GM19328 (cell line): ENCODE measurements around the gene OOSP4B.
"Not testable (repeated sequence)": the region's sequence is repeated elsewhere in the genome, so short reads cannot be mapped to it uniquely, and the experiment has no call there.

Source experiments
- ATAC-seq: cut with Tn5 transposase; IDR thresholded peaks from one replicate; pipeline ENCODE4 v1.9.1; 2021; ENCODE audit warnings: mild to moderate bottlenecking, moderate library complexity; ENCODE audit not compliant: unreplicated experiment

OOSP4B gene

DNA sequence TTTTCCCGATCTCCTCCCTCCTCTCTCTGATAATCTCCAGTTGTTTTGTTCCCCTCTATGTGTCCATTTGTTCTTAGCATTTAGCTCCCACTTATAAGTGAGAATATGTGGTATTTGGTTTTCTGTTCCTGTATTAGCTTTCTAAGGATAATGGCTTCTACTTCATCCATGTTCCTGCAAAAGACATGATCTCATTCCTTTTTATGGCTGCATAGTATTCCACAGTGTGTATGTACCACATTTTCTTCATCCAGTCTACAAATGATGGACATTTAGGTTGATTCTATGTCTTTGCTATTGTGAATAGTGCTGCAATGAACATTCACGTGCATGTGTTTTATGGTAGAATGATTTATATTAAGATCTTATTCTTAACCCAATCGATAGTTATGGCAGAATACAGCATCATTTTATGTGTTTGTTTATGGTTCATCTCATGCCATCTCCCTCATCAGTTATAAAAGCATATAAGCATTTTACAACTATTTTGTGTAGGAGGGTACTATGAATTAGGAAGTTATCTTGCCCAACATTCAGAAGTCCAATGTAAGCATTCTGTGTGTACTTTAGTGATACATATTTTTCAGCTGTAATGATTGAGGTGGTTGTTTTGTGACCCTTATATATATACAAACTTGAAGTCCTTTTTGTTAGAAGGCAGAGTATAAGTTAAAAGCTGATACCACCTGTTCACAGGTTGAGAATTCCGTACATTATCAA, 42.7 kb downstream of the OOSP4B start:
- ATAC-seq, result no peak

DNA sequence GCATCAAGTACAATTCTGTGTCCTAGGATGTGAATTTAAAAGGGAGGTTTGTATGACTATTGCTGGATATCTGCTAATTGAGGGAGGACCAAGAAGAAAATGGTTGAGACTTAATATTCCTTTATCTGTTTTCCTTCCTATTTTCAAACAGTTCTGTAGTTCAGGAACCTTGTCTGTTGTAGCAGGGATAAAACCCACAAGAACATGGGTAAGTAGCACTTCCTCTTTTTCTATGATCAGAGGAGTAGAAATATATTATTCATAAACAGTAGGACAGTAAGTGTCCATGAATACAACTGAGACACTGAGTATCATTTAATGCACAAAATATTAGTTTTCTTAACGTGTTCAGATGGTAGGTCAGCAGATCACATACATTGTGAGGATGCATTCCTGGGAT, 47.1 kb downstream of the OOSP4B start:
- ATAC-seq, result no peak

DNA sequence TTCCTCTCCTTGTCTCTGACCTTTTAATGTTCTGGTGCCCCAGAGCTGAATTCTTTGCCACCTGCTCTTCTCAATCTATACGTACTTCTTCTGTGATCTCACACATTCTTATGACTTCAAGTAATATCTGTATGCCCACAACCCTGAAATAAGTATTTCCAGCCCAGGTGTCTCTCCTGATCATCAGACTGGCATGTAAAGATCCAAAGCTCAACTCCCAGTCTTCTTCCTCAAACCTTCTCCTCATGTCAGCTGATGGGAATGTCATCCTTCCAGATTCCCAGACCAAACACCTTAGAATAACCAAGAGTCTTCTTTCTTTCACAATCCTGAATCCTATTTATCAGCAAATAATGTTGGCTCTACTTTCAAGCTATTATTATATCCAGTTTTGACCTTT, 48.8 kb downstream of the OOSP4B start:
- ATAC-seq, result no peak

DNA sequence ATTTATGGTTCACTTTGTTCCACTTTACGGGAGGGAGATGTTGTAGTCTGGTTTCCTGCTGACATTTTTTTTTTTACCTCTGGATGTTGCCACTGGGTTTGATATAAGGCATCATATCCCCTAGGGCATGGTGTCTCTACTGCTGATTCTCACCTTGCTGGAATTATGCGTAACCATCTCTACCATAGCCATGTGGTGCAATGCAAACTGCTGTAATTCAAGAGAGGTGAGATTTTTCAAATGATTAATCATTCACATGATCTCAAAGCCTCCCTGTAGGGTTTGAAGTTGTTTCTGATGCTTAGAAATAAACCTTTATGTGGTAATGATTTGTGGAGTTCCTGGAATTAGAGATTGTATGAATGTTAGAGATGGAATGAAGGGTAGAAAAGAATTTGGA, 52.5 kb downstream of the OOSP4B start:
- no peak for ATAC-seq

DNA sequence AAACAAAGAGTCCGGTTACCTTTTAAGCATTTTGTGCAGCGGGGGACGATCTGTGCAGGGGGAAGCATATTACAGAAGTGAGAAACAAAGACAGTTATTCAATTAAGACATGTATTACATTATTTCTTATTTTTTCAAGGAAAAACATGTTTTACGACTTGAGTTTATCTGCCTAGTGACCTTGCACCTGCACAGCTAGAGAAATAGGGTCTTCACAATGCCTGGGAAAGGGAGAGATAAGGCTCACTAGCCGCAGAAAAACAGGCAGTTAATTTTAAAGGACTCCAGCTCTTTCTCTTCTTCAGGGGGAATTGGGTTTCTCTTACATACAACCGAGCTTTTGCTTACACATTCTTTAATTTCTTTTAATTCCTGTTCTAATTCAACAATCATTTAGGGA, 54.7 kb downstream of the OOSP4B start:
- ATAC-seq, result not testable (repeated sequence)

DNA sequence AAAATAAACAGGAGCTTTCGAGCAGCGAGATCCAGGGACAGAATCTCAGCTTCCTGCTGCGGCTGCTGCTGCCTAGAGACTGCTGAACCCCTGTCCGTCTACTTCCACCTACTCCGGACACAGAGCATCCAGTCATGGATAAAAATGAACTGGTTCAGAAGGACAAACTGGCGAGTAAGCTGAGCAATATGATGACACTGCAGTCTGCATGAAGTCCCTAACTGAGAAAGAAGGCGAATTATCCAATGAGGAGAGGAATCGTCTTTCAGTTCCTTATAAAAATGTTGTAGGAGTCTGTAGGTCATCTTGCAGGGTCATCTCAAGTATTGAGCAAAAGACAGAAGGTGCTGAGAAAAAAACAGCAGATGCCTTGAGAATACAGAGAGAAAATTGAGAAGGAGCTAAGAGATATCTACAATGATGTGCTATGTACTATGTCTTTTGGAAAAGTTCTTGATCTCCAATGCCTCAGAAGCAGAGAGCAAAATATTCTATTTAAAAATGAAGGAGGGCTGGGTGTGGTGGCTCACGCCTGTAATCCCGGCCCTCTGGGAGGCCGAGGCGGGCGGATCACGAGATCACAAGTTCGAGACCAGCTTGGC, 60.3 kb downstream of the OOSP4B start:
- no peak for ATAC-seq

DNA sequence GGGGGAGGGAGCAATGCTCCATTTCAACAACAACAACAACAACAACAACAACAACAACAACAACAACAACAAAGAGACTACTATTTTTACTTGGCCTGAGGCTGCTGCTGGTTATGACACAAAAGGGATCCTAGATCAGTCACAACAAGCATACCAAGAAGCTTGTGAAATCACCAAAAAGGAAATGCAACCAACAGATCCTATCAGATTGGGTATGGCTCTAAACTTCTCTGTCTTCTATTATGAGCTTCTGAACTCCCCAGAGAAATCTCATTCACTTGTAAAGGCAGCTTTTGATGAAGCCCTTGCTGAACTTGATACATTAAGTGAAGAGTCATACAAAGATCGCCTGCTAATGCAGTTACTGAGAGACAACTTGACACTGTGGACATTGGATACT, 61.0 kb downstream of the OOSP4B start:
- ATAC-seq, result no peak

DNA sequence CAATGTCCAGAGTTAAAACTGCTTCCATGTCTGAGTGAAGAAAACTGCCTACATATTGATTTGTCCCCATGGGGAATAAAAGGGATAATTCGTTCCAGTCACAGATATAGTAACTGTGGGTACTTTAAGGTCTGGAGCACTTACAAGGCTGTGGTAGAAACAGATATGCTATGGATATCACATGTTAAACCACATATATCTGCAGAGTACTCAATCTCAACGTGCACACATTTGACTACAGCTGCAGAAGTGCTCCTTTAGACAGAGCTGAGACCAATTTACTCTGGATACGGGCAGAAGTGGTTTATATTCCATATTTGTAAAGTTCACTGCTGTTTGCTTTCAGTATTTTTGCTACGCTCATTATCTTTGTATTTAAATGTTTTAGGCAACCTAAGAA, 61.8 kb downstream of the OOSP4B start:
- no peak for ATAC-seq

DNA sequence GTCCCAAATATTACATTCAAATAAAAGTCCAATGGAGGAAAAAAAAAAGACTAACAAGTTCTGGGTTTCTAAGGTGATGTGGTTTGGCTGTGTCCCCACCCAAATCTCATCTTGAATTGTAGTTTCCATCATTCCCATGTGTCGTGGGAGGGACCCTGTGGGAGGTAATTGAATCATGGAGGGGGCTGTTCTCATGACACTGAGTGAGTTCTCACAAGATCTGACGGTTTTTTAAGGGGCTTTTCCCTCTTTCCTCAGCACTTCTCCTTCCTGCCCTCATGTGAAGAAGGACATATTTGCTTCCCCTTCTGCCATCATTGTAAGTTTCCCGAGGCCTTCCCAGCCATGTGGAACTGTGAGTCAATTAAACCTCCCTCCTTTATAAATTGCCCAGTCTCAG, 63.6 kb downstream of the OOSP4B start:
- ATAC-seq, result no peak
